ENCODE data around the gene TAC3.
"Not testable (repeated sequence)": the region's sequence is repeated elsewhere in the genome, so short reads cannot be mapped to it uniquely, and the experiment has no call there.

The TAC3 gene

DNA sequence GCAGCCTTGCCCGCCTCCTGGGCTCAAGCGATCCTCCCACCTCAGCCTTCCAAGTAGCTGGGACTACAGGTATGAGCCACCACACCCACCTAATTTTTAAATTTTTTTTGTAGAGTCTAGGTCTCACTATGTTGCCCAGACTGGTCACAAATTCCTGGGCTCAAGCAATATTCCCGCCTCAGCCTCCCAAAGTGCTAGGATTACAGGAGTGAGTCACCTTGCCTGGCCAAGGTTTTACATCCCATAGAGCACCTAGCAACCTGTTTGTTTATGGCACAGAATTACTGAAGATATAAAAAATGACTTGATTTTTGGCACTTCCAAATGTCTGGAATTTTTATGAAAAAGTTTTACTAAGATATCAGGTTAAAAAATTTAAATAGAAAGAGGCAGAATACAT, 17.1 kb upstream of the TAC3 start:
- no peak for DNase-seq

DNA sequence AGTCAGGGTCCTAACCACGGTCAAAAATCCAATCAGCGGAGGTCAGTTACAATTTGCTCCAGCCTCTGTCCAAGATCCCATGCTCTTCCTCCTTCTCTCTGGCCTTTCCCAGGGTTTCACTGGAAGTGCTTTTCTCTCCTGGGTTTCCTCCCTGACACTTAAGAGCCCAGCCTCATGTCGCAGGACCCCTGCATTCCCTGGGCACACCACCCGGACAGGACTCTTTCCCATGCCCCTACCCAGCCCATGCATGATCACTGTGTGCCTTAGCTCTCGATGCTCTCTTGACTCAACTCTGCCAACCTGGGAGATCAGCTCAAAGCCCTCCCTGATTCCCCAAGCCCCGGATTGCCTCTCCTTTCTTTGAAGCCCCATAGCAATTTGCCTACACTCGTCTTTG, 15.5 kb upstream of the TAC3 start:
- DNase-seq: no peak

GRCh38 chr12:57031138-57031725, 14.9 kb upstream of the TAC3 start:
- no peak for DNase-seq

- DNase-seq: no peak
Measured at GRCh38 chr12:57029457-57029856, 13.1 kb upstream of the TAC3 start.

DNA sequence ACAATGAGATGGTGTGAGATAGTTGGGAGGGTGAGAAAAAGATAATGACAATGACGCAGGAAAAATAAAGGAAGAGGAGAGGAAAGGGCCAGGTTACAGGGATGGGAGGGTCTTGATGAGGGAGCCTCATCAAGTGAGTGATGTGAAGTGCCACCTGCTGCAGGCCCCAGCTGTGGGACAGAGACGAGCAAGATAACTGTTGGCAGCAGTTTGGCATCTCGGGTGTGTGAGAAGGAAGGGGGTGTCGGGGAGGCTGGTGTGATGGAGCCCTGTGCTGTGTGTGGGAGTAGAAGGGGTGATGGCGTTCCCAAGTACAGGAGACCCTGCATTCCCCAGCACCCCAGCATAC, 11.4 kb upstream of the TAC3 start:
- DNase-seq: no peak

- DNase-seq: no peak
Measured at GRCh38 chr12:57027011-57027804, 10.9 kb upstream of the TAC3 start.

DNA sequence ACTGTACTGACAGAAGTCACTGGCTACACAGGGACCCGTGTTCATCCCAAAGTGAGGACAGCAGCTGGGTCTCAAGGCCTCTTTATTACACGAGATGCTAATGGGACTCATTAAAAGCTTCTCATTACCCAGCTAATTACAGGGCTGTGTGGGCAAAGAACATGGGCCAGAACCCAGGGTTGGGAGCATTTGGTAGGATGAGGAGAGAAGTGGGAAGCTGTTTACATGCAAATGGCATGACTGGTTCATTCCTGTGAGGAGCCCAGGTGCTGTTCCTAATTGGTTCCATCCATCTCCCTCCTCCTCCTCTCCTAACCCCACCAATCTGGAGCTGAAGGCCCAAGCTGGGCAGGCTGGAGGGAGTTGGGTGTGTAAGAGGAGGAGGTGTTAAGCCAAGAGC, 8.9 kb upstream of the TAC3 start:
- DNase-seq: no peak

GRCh38 chr12:57022324-57022723, 6.0 kb upstream of the TAC3 start:
- not testable (repeated sequence) for DNase-seq

GRCh38 chr12:57019983-57020719, 3.8 kb upstream of the TAC3 start:
- DNase-seq: no peak

DNA sequence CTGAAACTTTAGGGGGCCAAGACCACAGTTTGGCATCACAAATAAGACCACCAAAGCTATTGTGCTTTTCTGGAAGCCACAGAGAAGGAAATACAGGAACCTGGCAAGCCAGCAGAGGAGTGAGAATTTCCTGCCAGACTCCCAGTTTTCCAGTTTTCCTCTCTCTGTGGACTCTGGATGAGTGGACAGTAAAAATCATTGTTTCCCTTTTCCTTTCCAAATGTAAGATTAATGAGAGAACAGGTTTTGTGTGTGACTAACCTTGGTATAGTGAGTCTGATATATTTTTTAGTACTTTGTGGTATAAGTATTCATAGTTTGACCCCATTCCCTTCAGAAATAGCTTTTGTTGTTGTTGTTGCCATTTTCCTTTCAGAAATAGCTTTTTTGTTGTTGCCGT, 2.6 kb upstream of the TAC3 start:
- no peak for DNase-seq

GRCh38 chr12:57018353-57018752, 2.0 kb upstream of the TAC3 start:
- DNase-seq: not testable (repeated sequence)

DNA sequence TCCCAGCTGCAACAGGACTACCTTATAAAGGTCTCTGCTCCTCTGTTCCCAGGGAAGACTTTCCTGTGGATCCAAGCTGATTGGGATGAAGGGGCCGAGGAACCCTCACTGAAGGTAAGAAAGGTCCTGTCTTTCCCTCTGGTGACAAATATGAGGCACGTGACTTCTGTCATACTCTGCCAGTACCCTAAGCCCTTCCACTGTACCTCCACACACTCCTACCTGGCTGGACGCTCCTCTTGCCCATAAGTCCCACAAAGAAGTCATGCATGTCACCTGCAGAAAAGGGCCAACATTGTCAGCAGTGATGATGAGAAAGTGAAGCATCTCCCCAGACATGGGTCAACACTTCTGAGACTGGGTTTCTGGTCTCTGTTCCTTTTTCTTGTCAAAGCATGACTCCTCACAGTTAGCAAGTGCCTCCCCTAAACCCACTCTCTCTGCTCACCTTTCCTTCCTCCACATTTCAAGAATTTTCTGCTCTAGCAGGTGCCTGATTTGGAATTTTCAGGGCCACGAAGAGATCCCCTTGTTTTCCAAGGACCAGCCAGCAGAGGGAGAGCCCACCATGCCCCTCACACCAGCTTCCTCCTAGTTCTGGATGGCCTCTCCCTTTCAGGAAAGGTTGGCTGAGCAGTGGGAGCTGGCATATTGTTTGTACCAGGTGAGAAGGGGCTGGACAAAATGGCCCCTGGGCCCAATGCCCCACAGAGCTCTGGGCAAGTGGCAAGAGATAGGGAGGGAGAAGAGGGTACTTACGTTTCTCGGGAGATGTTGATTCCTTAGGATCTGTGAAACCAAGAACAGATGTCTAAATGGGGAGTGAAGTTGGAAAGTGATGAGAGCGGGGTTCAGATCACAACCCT, 3.5 kb downstream of the TAC3 start:
- DNase-seq: no peak

DNA sequence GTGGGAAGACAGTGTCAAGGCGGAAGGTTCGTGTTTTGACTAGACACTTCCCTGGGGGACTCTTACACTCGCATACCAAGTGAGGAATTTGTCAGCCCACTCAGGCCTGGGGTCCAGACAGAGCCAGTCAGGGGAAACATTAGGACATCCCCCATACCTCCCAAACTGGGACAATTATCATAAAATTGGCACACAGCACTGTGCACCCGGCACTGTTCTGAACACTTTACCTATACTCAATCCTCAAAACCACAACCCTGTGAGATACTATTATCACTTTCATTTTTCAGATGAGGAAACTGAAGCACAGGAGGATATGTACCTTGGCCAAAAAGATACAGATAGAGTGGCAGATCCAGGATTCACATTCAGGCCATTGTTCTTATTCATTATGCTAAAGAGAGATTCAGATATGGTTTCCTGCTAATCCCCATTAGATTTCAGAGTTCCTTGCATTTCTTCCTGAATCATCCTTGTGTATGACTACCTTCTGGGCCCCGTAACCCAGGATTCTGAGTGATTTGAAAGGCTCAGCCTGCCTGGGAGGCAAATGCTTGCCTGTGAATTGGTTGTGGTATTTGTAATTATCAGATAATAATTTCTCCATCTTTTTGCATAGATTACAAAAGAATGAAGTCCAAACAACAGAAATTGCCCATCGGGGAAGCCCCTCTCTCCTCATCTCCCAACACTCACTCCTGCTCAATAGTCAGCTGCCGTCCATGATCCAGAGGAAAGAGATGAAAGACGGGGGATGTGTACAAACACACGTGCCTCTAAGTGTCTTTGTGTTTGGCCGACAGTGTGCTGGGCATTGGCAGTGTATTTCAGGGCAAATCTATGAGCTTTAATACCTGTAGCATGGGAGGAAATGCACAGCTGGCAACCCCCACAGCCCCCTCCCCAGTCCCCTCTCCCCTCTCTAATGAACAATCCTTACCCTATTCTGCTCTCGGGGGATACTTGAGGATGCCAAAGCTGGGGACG, 4.6 kb downstream of the TAC3 start:
- DNase-seq: no peak

DNA sequence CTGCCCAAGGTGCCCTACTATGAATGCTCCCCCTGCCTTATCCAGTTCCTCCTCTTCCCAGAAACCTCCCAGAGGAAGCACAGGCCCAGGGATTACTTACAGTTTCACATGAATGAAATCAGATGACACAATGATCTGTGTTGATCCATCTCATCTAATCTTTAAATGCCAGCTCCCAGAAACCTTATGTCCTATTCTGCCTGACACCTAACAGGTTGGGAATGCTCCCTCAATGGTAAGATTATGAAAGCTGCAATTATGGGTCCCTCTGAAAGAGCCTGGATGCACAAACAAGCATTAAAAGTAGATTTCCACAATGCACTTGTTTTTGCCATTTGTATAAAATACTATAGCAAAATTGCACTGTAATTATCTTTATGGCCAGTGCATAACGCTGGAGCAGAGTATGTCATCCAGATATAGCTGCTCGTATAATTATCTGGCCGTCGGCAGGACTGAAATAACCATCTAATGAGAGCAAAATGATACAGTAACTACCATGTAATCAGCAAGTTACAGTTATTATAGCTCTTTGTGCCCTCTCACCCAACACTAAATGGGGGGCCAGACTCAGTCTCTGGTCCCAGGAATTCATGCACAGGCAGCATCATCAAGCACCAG, 5.6 kb downstream of the TAC3 start:
- DNase-seq: no peak

- DNase-seq: no peak
Measured at GRCh38 chr12:57009949-57010626, 6.2 kb downstream of the TAC3 start.

DNA sequence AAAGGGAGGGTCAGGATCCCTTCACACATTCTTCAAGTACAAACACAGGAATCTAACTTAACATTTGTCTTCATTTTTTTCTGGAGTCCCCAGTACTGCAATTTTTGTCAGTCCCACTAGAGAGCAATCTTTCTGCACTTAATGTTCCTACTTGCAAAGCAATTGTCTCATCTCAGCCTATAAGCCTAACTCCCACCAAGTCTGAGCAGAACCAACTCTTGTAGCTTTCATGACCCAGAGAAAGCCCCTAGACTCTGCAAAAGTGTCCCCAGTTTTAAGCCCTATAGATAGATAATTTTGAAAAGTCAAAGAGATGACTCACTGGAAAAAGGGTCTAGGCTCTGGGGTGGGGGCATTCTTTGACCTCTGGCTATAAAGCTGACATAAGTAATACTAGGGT, 8.2 kb downstream of the TAC3 start:
- DNase-seq: no peak

GRCh38 chr12:57006809-57007475, 9.4 kb downstream of the TAC3 start:
- DNase-seq: no peak

DNA sequence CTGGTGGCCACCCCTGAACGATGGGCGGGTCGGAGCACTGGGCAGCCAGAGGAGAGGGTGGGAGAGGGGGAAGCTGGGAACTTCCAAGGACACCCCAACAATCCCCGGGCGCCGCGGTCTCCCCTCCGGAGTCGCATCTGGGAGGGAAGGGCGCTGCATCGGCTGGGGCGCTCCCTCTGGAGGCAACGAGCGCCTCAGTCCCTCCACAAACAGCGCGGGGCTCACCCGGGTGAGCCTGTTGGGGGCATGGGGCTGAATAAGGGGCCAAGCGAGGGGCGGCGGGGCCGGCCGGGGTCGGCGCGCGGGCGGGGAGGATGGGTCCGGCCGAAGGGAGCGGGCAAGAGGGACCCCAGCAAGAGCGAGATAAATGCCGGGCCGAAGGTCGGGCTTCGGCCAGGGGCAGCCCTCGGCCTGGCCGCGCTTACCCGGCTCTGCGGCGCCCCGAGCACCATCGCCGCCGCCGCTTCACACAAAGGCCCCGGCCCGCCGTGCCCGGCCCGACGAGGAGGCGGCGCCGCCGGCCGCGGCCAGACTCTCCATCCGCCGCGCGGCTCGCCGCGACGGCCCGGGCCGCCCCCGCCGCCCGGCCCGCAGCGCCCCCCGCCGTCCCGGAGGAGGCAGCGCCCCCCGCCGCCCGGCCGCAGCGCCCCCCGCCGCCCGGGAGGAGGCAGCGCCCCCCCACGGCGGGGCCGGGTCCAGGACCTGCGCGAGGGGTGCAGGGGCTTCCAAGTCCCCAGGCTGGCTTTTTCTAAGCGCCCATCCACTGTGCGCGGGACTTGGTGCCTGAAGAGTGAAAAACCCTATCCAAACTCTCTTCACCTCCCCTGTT, 10.1 kb downstream of the TAC3 start, which contains the start of gene ZBTB39:
Gene ZBTB39, minus strand, starts transcription at position 567 of the 829 bp plus-strand sequence. CDS start 1,629 bp downstream, outside the sequence.
- peak; percentile 59 for DNase-seq

DNA sequence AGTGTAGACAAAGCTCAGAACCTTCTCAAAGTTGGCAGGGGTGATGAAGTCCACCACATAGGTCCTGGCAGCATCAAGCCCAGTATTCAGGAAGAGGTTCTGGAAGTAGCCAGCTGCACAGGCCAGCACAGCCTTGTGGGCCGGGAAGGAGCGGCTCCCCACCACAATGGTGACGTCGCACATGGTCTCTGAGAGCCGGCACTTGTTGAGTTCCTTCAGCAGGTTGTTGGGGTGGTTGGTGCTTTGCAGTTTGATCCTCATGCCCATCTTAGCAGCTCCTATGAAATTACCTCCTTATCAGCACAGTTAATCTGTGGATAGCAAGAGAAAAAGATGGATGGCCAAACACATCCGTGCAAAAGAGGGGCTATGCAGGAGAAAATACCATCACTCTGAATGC, 11.7 kb downstream of the TAC3 start:
- DNase-seq: no peak

Data from effector CD8-positive, alpha-beta T cell (primary cell).